H1 (cell line): ENCODE results near the gene CA7. TPM values are rescaled to one million over a fixed set of nuclear protein-coding genes. Genes with fewer than 3 reads are reported as not detected.

Source experiments
- CTCF ChIA-PET: fragments of 300-600 bp; sonication (Branson Sonifier 250); formaldehyde crosslinking; loops from one replicate; lab custom pipeline; 2021; ENCODE audit not compliant: partially characterized antibody; lab: Charles Lee
- POLR2A ChIA-PET: fragments of 300-600 bp; sonication (Branson Sonifier 250); formaldehyde crosslinking; loops from one replicate; lab custom pipeline; 2021; ENCODE audit warnings: inconsistent platforms; ENCODE audit not compliant: partially characterized antibody; lab: Charles Lee
- DNase-seq, 2 experiments: peaks; one replicate each; pipeline versions ENCODE4 v3.0.0 to v3.0.0-alpha.2; 2010 to 2022; ENCODE audit warnings: low spot score in 2 of 2, low read depth in 1 of 2, mixed read lengths in 1 of 2
- FAIRE-seq: peaks from 2 replicates; lab custom pipeline; 2011; peaks lifted over from hg19 to GRCh38; lab: Jason Lieb, UNC
- H2AFZ ChIP-seq: 2 replicates; pipeline ENCODE4 v1.8.1; 2012; ENCODE audit warnings: low read length, inconsistent platforms
- H2AK5ac ChIP-seq: 2 replicates; pipeline ENCODE4 v1.6.1; 2013; ENCODE audit warnings: low read depth, low read length
- H2BK120ac ChIP-seq: replicated peaks from 2 replicates; pipeline ENCODE3; 2013; ENCODE audit warnings: low read depth, low read length, inconsistent platforms
- H2BK12ac ChIP-seq: 2 replicates; pipeline ENCODE4 v1.6.1; 2013; ENCODE audit warnings: low read depth, low read length
- H2BK15ac ChIP-seq: 2 replicates; pipeline ENCODE4 v1.6.1; 2013; ENCODE audit warnings: low read length
- H2BK20ac ChIP-seq: 2 replicates; pipeline ENCODE4 v1.6.1; 2013; ENCODE audit warnings: low read length
- H2BK5ac ChIP-seq: 2 replicates; pipeline ENCODE4 v1.6.1; 2013; ENCODE audit warnings: low read depth, low read length
- H3K14ac ChIP-seq: 2 replicates; pipeline ENCODE4 v1.6.1; 2013; ENCODE audit warnings: inconsistent platforms; ENCODE audit not compliant: insufficient read length
- H3K18ac ChIP-seq: 2 replicates; pipeline ENCODE4 v1.6.1; 2013; ENCODE audit warnings: low read length; ENCODE audit errors: extremely low read depth
- H3K23ac ChIP-seq: 2 replicates; pipeline ENCODE4 v1.6.1; 2013; ENCODE audit warnings: inconsistent platforms; ENCODE audit not compliant: insufficient read length
- H3K23me2 ChIP-seq: 2 replicates; pipeline ENCODE4 v1.6.1; 2013; ENCODE audit warnings: low read depth, low read length
- H3K27ac ChIP-seq: 2 replicates; pipeline ENCODE4 v1.6.1; 2011; ENCODE audit warnings: low read depth, low read length, inconsistent platforms
- H3K27me3 ChIP-seq, 4 experiments: replicated peaks in 1 of 4; 1 replicate in 1 of 4; 2 replicates in 3 of 4; pipeline versions ENCODE4 v1.6.1 to v1.8.1; 2011 to 2013; ENCODE audit warnings: low read length in 3 of 4, mild to moderate bottlenecking in 3 of 4, inconsistent platforms in 2 of 4, mixed read lengths in 2 of 4, moderate library complexity in 1 of 4; ENCODE audit not compliant: control insufficient read depth in 3 of 4, insufficient read depth in 3 of 4; ENCODE audit errors: extremely low read depth in 1 of 4
- H3K36me3 ChIP-seq, 4 experiments: 2 replicates each; pipeline versions ENCODE4 v1.6.1 to v1.8.1; 2011 to 2013; ENCODE audit warnings: mild to moderate bottlenecking in 4 of 4, low read length in 3 of 4, moderate library complexity in 2 of 4, control low read depth in 1 of 4, inconsistent platforms in 1 of 4; ENCODE audit not compliant: insufficient read depth in 4 of 4, control insufficient read depth in 2 of 4
- H3K4ac ChIP-seq: replicated peaks from 2 replicates; pipeline ENCODE3; 2013; ENCODE audit warnings: low read length, low read depth, mixed read lengths, inconsistent platforms; ENCODE audit not compliant: insufficient read length
- H3K4me1 ChIP-seq, 4 experiments: replicated peaks in 1 of 4; 1 replicate in 1 of 4; 2 replicates in 3 of 4; pipeline versions ENCODE4 v1.6.1 to v1.8.1; 2011 to 2013; ENCODE audit warnings: low read length in 3 of 4, inconsistent platforms in 2 of 4, mixed read lengths in 1 of 4; ENCODE audit not compliant: insufficient read depth in 4 of 4, control insufficient read depth in 3 of 4
- H3K4me2 ChIP-seq, 2 experiments: 2 replicates each; pipeline versions ENCODE4 v1.6.1 to v1.8.1; 2011 to 2013; ENCODE audit warnings: low read depth in 2 of 2, low read length in 2 of 2, control low read depth in 1 of 2, inconsistent platforms in 1 of 2, mild to moderate bottlenecking in 1 of 2; ENCODE audit not compliant: insufficient read depth in 1 of 2
- H3K4me3 ChIP-seq, 4 experiments: fragments of 200-600, 300-600 bp in 1 of 4; sonication (generic), shearing (Covaris generic), sonication (Bioruptor Twin) in 1 of 4; 2 replicates each; pipeline versions ENCODE4 v1.5.1 to v1.8.1; 2011 to 2016; ENCODE audit warnings: low read length in 4 of 4, low read depth in 3 of 4, control low read depth in 2 of 4, inconsistent platforms in 2 of 4, mild to moderate bottlenecking in 2 of 4, mixed read lengths in 1 of 4, moderate library complexity in 1 of 4; ENCODE audit not compliant: insufficient read depth in 2 of 4; ENCODE audit errors: extremely low read depth in 1 of 4
- H3K56ac ChIP-seq: replicated peaks from 2 replicates; pipeline ENCODE3; 2013; ENCODE audit warnings: low read depth, mild to moderate bottlenecking, mixed read lengths, low read length, inconsistent platforms; ENCODE audit not compliant: insufficient read length
- H3K79me1 ChIP-seq: 2 replicates; pipeline ENCODE4 v1.6.1; 2013; ENCODE audit warnings: low read depth, low read length, control low read depth
- H3K79me2 ChIP-seq, 2 experiments: 2 replicates each; pipeline versions ENCODE4 v1.6.1 to v1.8.1; 2012 to 2013; ENCODE audit warnings: low read length in 2 of 2, mild to moderate bottlenecking in 2 of 2, inconsistent platforms in 1 of 2; ENCODE audit not compliant: insufficient read depth in 2 of 2, control insufficient read depth in 1 of 2
- H3K9ac ChIP-seq, 4 experiments: replicated peaks in 1 of 4; 1 replicate in 1 of 4; 2 replicates in 3 of 4; pipeline versions ENCODE4 v1.6.1 to v1.8.1; 2011 to 2013; ENCODE audit warnings: low read depth in 3 of 4, low read length in 3 of 4, control low read depth in 2 of 4, mild to moderate bottlenecking in 2 of 4, moderate library complexity in 2 of 4, inconsistent platforms in 1 of 4; ENCODE audit errors: extremely low read depth in 1 of 4
- H3K9me3 ChIP-seq, 2 experiments: 2 replicates each; pipeline versions ENCODE4 v1.6.1 to v1.8.1; 2012 to 2013; ENCODE audit warnings: mild to moderate bottlenecking in 2 of 2, moderate library complexity in 2 of 2, control low read depth in 1 of 2, inconsistent platforms in 1 of 2, low read depth in 1 of 2, low read length in 1 of 2, mixed read lengths in 1 of 2; ENCODE audit not compliant: insufficient read depth in 2 of 2
- H4K20me1 ChIP-seq, 2 experiments: replicated peaks in 1 of 2; 2 replicates each; pipeline versions ENCODE3 to v1.8.1; 2011 to 2013; ENCODE audit warnings: inconsistent platforms in 2 of 2, low read length in 2 of 2, mild to moderate bottlenecking in 1 of 2; ENCODE audit not compliant: insufficient read depth in 2 of 2, control insufficient read depth in 1 of 2
- H4K5ac ChIP-seq: 2 replicates; pipeline ENCODE4 v1.6.1; 2013; ENCODE audit warnings: low read length, low read depth, mixed read lengths, inconsistent platforms; ENCODE audit not compliant: insufficient read length
- H4K8ac ChIP-seq: 2 replicates; pipeline ENCODE4 v1.8.0; 2013; ENCODE audit warnings: mild to moderate bottlenecking, moderate library complexity, low read length, inconsistent platforms; ENCODE audit not compliant: insufficient read depth; ENCODE audit errors: extremely low read depth
- H4K91ac ChIP-seq: replicated peaks from 2 replicates; pipeline ENCODE3; 2013; ENCODE audit warnings: low read length, mixed read lengths, inconsistent platforms; ENCODE audit not compliant: insufficient read length
- CTCF ChIP-seq, 3 experiments: IDR thresholded peaks; 1 replicate in 2 of 3; 2 replicates in 1 of 3; pipeline versions ENCODE4 v1.5.1 to v1.6.1; 2011; ENCODE audit warnings: low read length in 3 of 3, mild to moderate bottlenecking in 3 of 3, inconsistent platforms in 2 of 3, low read depth in 1 of 3, moderate library complexity in 1 of 3; ENCODE audit not compliant: insufficient read depth in 1 of 3; ENCODE audit errors: control extremely low read depth in 1 of 3
- WGBS, 2 experiments: shearing (Covaris generic) in 1 of 2; methylation state at CpG; one replicate each; pipeline versions ENCODE4 v1.1.6 to v1.1.7; 2013 to 2015; ENCODE audit warnings: low lambda C conversion rate in 2 of 2, mixed read lengths in 2 of 2, inconsistent platforms in 1 of 2, low coverage in 1 of 2, missing lambda C conversion rate in 1 of 2; ENCODE audit not compliant: insufficient replicate concordance in 2 of 2, insufficient coverage in 1 of 2, insufficient read length in 1 of 2; ENCODE audit errors: extremely low coverage in 1 of 2, missing lambda C conversion rate in 1 of 2; 5-methylcytosine and 5-hydroxymethylcytosine counted together
- polyA plus RNA-seq, 7 experiments: library from polyadenylated mRNA; depleted of rRNA in 3 of 7; stranded (reverse) in 5 of 7; unstranded in 2 of 7; fragments of >200 nt in 5 of 7; fragments of 200-250 nt in 2 of 7; gene quantifications; 1 replicate in 5 of 7; 2 replicates in 1 of 7; 4 replicates in 1 of 7; pipeline versions ENCODE4 v1.2.1 to v1.2.3, GENCODE V29; 2011 to 2013; ENCODE audit warnings: missing spikeins in 2 of 7, mixed read lengths in 2 of 7
- total RNA-seq: library from RNA; stranded (reverse); fragmentation: NEBNext Ultra II Directional; extraction: Animal tissue kit (Norgen Biotek cat#: 25700); gene quantifications from 2 replicates; pipeline ENCODE4 v1.2.1, GENCODE V29; 2021

CA7 gene
- total and polyA plus RNA-seq, 2 of the 8 experiments (the other 6 are each of a cell fraction or from before 2014, with no cell fraction given) = 1.7 to 2.7 TPM

GRCh38 chr16:66810391-66810790 is 33.8 kb upstream of the CA7 start:
- H3K23me2 ChIP-seq = no peaks in the 10 kb centered on the region
- no peaks in the 10 kb centered on the region for H3K79me2 ChIP-seq
- no peak overlapping the region for H3K4me3 ChIP-seq
- H3K79me1 ChIP-seq = no peaks in the 10 kb centered on the region
- ChIA-PET CTCF (interaction anchor here (0.9 to 1.9 kb wide), 4 partner anchors 14 to 57 kb away, joined by 3 to 5 read pairs (median 4); no protein-coding TSS in a partner anchor), POLR2A (interaction anchor here (0.7 to 2.7 kb wide), 4 partner anchors 9 to 20 kb away, joined by 3 to 9 read pairs (median 4); partner anchors contain the start of genes NAE1 and TERB1)
- no peak overlapping the region for H3K9ac ChIP-seq
- no peak overlapping the region for H3K56ac ChIP-seq
- H2AFZ ChIP-seq = no peak overlapping the region
- FAIRE-seq = no peak
- H4K91ac ChIP-seq = no peak overlapping the region
- H3K36me3 ChIP-seq = peaks cover 16 to 78% (median 47%) of the 10 kb centered on the region in 4 experiments
- H2BK12ac ChIP-seq = no peak overlapping the region
- peaks cover 0 to 6% of the 10 kb centered on the region in 2 experiments for H4K20me1 ChIP-seq
- no peak overlapping the region for H3K4me2 ChIP-seq
- WGBS, 2 experiments = 86% methylated on average over 4 of the region's 4 CpGs; no CpG with 5 or more reads in 1 of the 2 experiments
- H3K18ac ChIP-seq = no peak overlapping the region
- H3K27ac ChIP-seq = no peak overlapping the region
- no peak overlapping the region for H2BK15ac ChIP-seq
- no peak for DNase-seq
- no peaks in the 10 kb centered on the region for H3K9me3 ChIP-seq
- H3K27me3 ChIP-seq = no peaks in the 10 kb centered on the region
- H4K8ac ChIP-seq = no peak overlapping the region
- no peak overlapping the region for H3K23ac ChIP-seq
- H2BK20ac ChIP-seq = no peak overlapping the region
- H3K4me1 ChIP-seq = no peaks in the 10 kb centered on the region
- H2BK120ac ChIP-seq = no peak overlapping the region
- no peak overlapping the region for H2BK5ac ChIP-seq
- H3K4ac ChIP-seq = no peak overlapping the region
- no peak for TF ChIP-seq CTCF (IDR thresholded peaks at IDR 0.05; ENCODE audit: control extremely low read depth in 1 of 3, insufficient read depth in 1 of 3, low read depth in 1 of 3, low read length in 3 of 3)
- no peak overlapping the region for H3K14ac ChIP-seq
- no peak overlapping the region for H4K5ac ChIP-seq
- no peak overlapping the region for H2AK5ac ChIP-seq
